ENCODE measurements around the gene CHST14.
A peak's percentile ranks its signal among the peaks of the same experiment; 100 is the strongest.

Gene CHST14

GRCh38 chr15:40470423-40471104 lies at the start of gene CHST14:
TSS of gene CHST14 (plus strand) at chr15:40470984. CDS start at chr15:40471214, 230 bp downstream.
- Mint-ChIP-seq H3K9me3 (no peaks in the 10 kb centered on the region), H3K4me3 (peak within 1 kb of the TSS; percentile 87 to 92), H3K27ac (peak within 1 kb of the TSS; percentile 88), H3K36me3 (peaks cover 5 to 7% of the 10 kb centered on the region in 2 donors), H3K4me1 (peaks cover 19 to 36% of the 10 kb centered on the region in 2 donors), H3K27me3 (no peaks in the 10 kb centered on the region)
- DNase-seq = peak; percentile 12
- ATAC-seq (replicated peaks) = peak; percentile 66 to 77

- H3K36me3 Mint-ChIP-seq = peaks cover 0 to 10% of the 10 kb centered on the region in 2 donors
- no peak overlapping the region for H3K4me3 Mint-ChIP-seq
- ATAC-seq (replicated peaks) = peak; percentile 97 to 99
- DNase-seq = peak; percentile 66
- H3K4me1 Mint-ChIP-seq = no peaks in the 10 kb centered on the region
- peak overlapping the region; percentile 3 for H3K27ac Mint-ChIP-seq
- no peaks in the 10 kb centered on the region for H3K27me3 Mint-ChIP-seq
- no peaks in the 10 kb centered on the region for H3K9me3 Mint-ChIP-seq
These were observed 49.3 kb upstream of the CHST14 start for GRCh38 chr15:40421246-40422157.

GRCh38 chr15:40424483-40425115 lies 46.2 kb upstream of the CHST14 start:
- ATAC-seq (replicated peaks) = no peak
- no peak for DNase-seq
- Mint-ChIP-seq H3K9me3 (no peaks in the 10 kb centered on the region), H3K27me3 (no peaks in the 10 kb centered on the region), H3K4me1 (no peaks in the 10 kb centered on the region), H3K27ac (no peak overlapping the region), H3K36me3 (peaks cover 0 to 5% of the 10 kb centered on the region in 2 donors), H3K4me3 (no peak overlapping the region)

GRCh38 chr15:40425681-40426080 lies 45.1 kb upstream of the CHST14 start:
- peaks cover 0 to 5% of the 10 kb centered on the region in 2 donors for H3K36me3 Mint-ChIP-seq
- no peak overlapping the region for H3K4me3 Mint-ChIP-seq
- no peaks in the 10 kb centered on the region for H3K9me3 Mint-ChIP-seq
- H3K27me3 Mint-ChIP-seq = no peaks in the 10 kb centered on the region
- ATAC-seq (replicated peaks) (no peak), DNase-seq (no peak)
- no peaks in the 10 kb centered on the region for H3K4me1 Mint-ChIP-seq
- H3K27ac Mint-ChIP-seq = no peak overlapping the region

GRCh38 chr15:40427188-40427587 lies 43.6 kb upstream of the CHST14 start:
- ATAC-seq (replicated peaks) (no peak), DNase-seq (no peak)
- peaks cover 0 to 5% of the 10 kb centered on the region in 2 donors for H3K36me3 Mint-ChIP-seq
- no peaks in the 10 kb centered on the region for H3K4me1 Mint-ChIP-seq
- H3K27me3 Mint-ChIP-seq = no peaks in the 10 kb centered on the region
- H3K4me3 Mint-ChIP-seq = no peak overlapping the region
- H3K27ac Mint-ChIP-seq = no peak overlapping the region
- no peaks in the 10 kb centered on the region for H3K9me3 Mint-ChIP-seq

GRCh38 chr15:40428185-40428584 lies 42.6 kb upstream of the CHST14 start:
- no peaks in the 10 kb centered on the region for H3K9me3 Mint-ChIP-seq
- H3K4me3 Mint-ChIP-seq = no peak overlapping the region
- H3K27me3 Mint-ChIP-seq = no peaks in the 10 kb centered on the region
- H3K36me3 Mint-ChIP-seq = peaks cover 0 to 5% of the 10 kb centered on the region in 2 donors
- DNase-seq = no peak
- H3K4me1 Mint-ChIP-seq = no peaks in the 10 kb centered on the region
- no peak overlapping the region for H3K27ac Mint-ChIP-seq
- ATAC-seq (replicated peaks) = no peak

- no peak for ATAC-seq (replicated peaks)
- H3K27ac Mint-ChIP-seq = no peak overlapping the region
These were observed 41.6 kb upstream of the CHST14 start for GRCh38 chr15:40429068-40429710.

GRCh38 chr15:40430271-40430805 lies 40.4 kb upstream of the CHST14 start:
- Mint-ChIP-seq H3K4me3 (no peak overlapping the region), H3K9me3 (no peaks in the 10 kb centered on the region), H3K36me3 (peaks cover 0 to 5% of the 10 kb centered on the region in 2 donors), H3K27ac (no peak overlapping the region), H3K27me3 (peaks cover 0 to 3% of the 10 kb centered on the region in 2 donors), H3K4me1 (no peaks in the 10 kb centered on the region)
- ATAC-seq (replicated peaks) = no peak
- DNase-seq = no peak

More at GRCh38 chr15:40429068-40429710, 41.6 kb upstream of the CHST14 start:
- no peaks in the 10 kb centered on the region for H3K27me3 Mint-ChIP-seq
- H3K4me1 Mint-ChIP-seq = no peaks in the 10 kb centered on the region
- no peaks in the 10 kb centered on the region for H3K9me3 Mint-ChIP-seq
- H3K36me3 Mint-ChIP-seq = peaks cover 0 to 5% of the 10 kb centered on the region in 2 donors
- no peak overlapping the region for H3K4me3 Mint-ChIP-seq
- DNase-seq = no peak

- Mint-ChIP-seq H3K27ac (no peak overlapping the region), H3K4me3 (no peak overlapping the region), H3K27me3 (peaks cover 45 to 46% of the 10 kb centered on the region in 2 donors), H3K9me3 (no peaks in the 10 kb centered on the region), H3K4me1 (peaks cover 32 to 44% of the 10 kb centered on the region in 2 donors), H3K36me3 (no peaks in the 10 kb centered on the region)
- ATAC-seq (replicated peaks) (no peak), DNase-seq (no peak)
These were observed 35.6 kb upstream of the CHST14 start for GRCh38 chr15:40435023-40435709.

- H3K27ac Mint-ChIP-seq = no peak overlapping the region
- peak overlapping the region; percentile 10 to 46 for H3K4me3 Mint-ChIP-seq
- DNase-seq (no peak), ATAC-seq (replicated peaks) (no peak)
- H3K27me3 Mint-ChIP-seq = peaks cover 45 to 46% of the 10 kb centered on the region in 2 donors
- peaks cover 32 to 46% of the 10 kb centered on the region in 2 donors for H3K4me1 Mint-ChIP-seq
- no peaks in the 10 kb centered on the region for H3K9me3 Mint-ChIP-seq
- H3K36me3 Mint-ChIP-seq = no peaks in the 10 kb centered on the region
These were observed 35.1 kb upstream of the CHST14 start for GRCh38 chr15:40435710-40436089.

- Mint-ChIP-seq H3K27me3 (peaks cover 45 to 46% of the 10 kb centered on the region in 2 donors), H3K9me3 (no peaks in the 10 kb centered on the region), H3K36me3 (no peaks in the 10 kb centered on the region), H3K4me3 (peak overlapping the region; percentile 69 to 80), H3K27ac (peak overlapping the region; percentile 62), H3K4me1 (peaks cover 32 to 46% of the 10 kb centered on the region in 2 donors)
- ATAC-seq (replicated peaks) = no peak
- no peak for DNase-seq
These were observed 34.5 kb upstream of the CHST14 start for GRCh38 chr15:40436116-40436891.

- Mint-ChIP-seq H3K4me3 (peak overlapping the region; percentile 66 to 80), H3K27ac (no peak overlapping the region), H3K27me3 (peaks cover 45 to 46% of the 10 kb centered on the region in 2 donors), H3K36me3 (no peaks in the 10 kb centered on the region), H3K4me1 (peaks cover 32 to 46% of the 10 kb centered on the region in 2 donors), H3K9me3 (no peaks in the 10 kb centered on the region)
- no peak for ATAC-seq (replicated peaks)
- no peak for DNase-seq
These were observed 33.7 kb upstream of the CHST14 start for GRCh38 chr15:40436892-40437751.

Measured in stimulated activated naive B cell treated with anti-CD40 and anti-IgM and Interleukin-4, amounts not matched to agents 10 μg/mL and 1 μg/mL and 100 μg/mL, for 72 hours (primary cell).